ENCODE measurements around the gene RNF5.

The RNF5 gene

GRCh38 chr6:32196682-32197616, 18.7 kb downstream of the RNF5 start:
- no peak for DNase-seq
- no peaks in the 10 kb centered on the region for H3K9me3 Mint-ChIP-seq
- peaks cover 2% of the 10 kb centered on the region for H3K27me3 Mint-ChIP-seq (ENCODE audit: low read depth, poor library complexity)
- TF ChIP-seq CTCF (IDR thresholded peaks at IDR 0.05) = no peak
- peaks cover 60% of the 10 kb centered on the region for H3K4me1 Mint-ChIP-seq
- H3K36me3 Mint-ChIP-seq (ENCODE audit: low read depth) = no peaks in the 10 kb centered on the region
- H3K27ac Mint-ChIP-seq = peak overlapping the region; percentile 100
- peak overlapping the region; percentile 90 for H3K4me3 Mint-ChIP-seq

DNA sequence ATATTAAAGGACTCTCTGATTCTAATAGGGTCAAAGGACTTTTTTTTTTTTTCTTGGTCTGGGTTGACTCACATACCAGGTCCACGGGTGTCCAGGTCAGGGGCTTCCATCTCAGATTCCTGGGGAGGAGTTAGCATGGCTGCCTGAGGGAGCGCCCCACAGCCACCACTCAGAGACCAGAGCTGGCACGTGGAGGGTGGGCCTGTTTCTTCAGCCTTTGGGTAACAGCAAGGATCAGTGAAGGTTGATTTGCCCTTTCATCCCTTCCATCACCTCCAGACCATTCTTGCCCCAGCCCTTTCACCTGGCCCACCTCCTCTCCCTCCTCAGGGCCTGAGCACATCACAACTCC, 20.1 kb downstream of the RNF5 start:
- TF ChIP-seq CTCF (IDR thresholded peaks at IDR 0.05) = no peak
- Mint-ChIP-seq H3K9me3 (no peaks in the 10 kb centered on the region), H3K27me3 (ENCODE audit: low read depth, poor library complexity) (peaks cover 3% of the 10 kb centered on the region), H3K4me1 (peaks cover 49% of the 10 kb centered on the region), H3K4me3 (no peak overlapping the region), H3K36me3 (ENCODE audit: low read depth) (no peaks in the 10 kb centered on the region), H3K27ac (no peak overlapping the region)
- DNase-seq = no peak

DNA sequence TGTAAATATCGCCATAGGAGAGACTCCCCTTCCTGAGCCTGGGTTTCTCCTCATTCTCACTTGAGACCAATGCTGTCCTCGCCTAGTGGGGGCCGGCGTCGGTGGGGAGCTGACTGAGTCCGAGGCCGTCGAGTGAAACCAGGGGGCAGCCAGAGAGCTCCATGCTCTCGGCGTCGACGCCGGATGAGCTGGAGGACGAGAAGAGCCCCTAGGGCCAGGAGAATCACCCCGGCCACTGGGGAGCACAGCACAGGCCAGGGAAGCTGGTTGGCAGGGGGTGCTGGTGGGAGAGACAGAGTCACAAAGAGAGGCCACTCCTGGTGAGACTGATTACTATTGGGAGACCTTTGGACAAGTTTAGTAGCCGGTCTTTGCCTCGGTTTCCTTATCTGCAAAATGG, 20.7 kb downstream of the RNF5 start:
- no peak for TF ChIP-seq CTCF (IDR thresholded peaks at IDR 0.05)
- Mint-ChIP-seq H3K36me3 (ENCODE audit: low read depth) (no peaks in the 10 kb centered on the region), H3K4me3 (no peak overlapping the region), H3K27me3 (ENCODE audit: low read depth, poor library complexity) (peaks cover 7% of the 10 kb centered on the region), H3K9me3 (no peaks in the 10 kb centered on the region), H3K27ac (no peak overlapping the region), H3K4me1 (peaks cover 47% of the 10 kb centered on the region)
- no peak for DNase-seq

GRCh38 chr6:32200711-32201475, 22.7 kb downstream of the RNF5 start:
- peaks cover 37% of the 10 kb centered on the region for H3K4me1 Mint-ChIP-seq
- H3K9me3 Mint-ChIP-seq = no peaks in the 10 kb centered on the region
- peaks cover 12% of the 10 kb centered on the region for H3K27me3 Mint-ChIP-seq (ENCODE audit: low read depth, poor library complexity)
- no peaks in the 10 kb centered on the region for H3K36me3 Mint-ChIP-seq (ENCODE audit: low read depth)
- no peak overlapping the region for H3K4me3 Mint-ChIP-seq
- no peak for DNase-seq
- no peak for TF ChIP-seq CTCF (IDR thresholded peaks at IDR 0.05)
- no peak overlapping the region for H3K27ac Mint-ChIP-seq

- H3K27ac Mint-ChIP-seq = no peak overlapping the region
- H3K27me3 Mint-ChIP-seq (ENCODE audit: low read depth, poor library complexity) = peaks cover 18% of the 10 kb centered on the region
- H3K36me3 Mint-ChIP-seq (ENCODE audit: low read depth) = no peaks in the 10 kb centered on the region
- H3K4me3 Mint-ChIP-seq = no peak overlapping the region
- H3K9me3 Mint-ChIP-seq = peaks cover 8% of the 10 kb centered on the region
- peaks cover 25% of the 10 kb centered on the region for H3K4me1 Mint-ChIP-seq
- no peak for TF ChIP-seq CTCF (IDR thresholded peaks at IDR 0.05)
- no peak for DNase-seq
Measured at GRCh38 chr6:32202186-32202585, 24.0 kb downstream of the RNF5 start.
